Esophagus (tissue), 2 donors: Measurements from ENCODE around the gene TDRD10. TPM values are rescaled to one million over a fixed set of nuclear protein-coding genes. Genes with fewer than 3 reads are reported as not detected.
A peak's percentile ranks its signal among the peaks of the same experiment; 100 is the strongest.
"Not testable (repeated sequence)": the region's sequence is repeated elsewhere in the genome, so short reads cannot be mapped to it uniquely, and the experiment has no call there.

Source experiments
- H3K27ac ChIP-seq, 2 donors: one replicate each; pipeline ENCODE4 v1.5.1; 2013; ENCODE audit warnings: low read depth in 2 of 2, mild to moderate bottlenecking in 2 of 2, inconsistent platforms in 1 of 2, low read length in 1 of 2, moderate library complexity in 1 of 2
- H3K27me3 ChIP-seq, 2 donors: one replicate each; pipeline ENCODE4 v1.6.1; 2013; ENCODE audit warnings: low read length in 2 of 2, control low read depth in 1 of 2, mild to moderate bottlenecking in 1 of 2; ENCODE audit not compliant: insufficient read depth in 2 of 2, control insufficient read depth in 1 of 2
- H3K36me3 ChIP-seq, 2 donors: one replicate each; pipeline ENCODE4 v1.6.1; 2013; ENCODE audit warnings: low read length in 1 of 2; ENCODE audit not compliant: control insufficient read depth in 2 of 2, insufficient read depth in 2 of 2
- H3K4me1 ChIP-seq, 2 donors: one replicate each; pipeline ENCODE4 v1.6.1; 2013; ENCODE audit warnings: low read length in 1 of 2; ENCODE audit not compliant: control insufficient read depth in 2 of 2, insufficient read depth in 2 of 2
- H3K4me3 ChIP-seq, 2 donors: one replicate each; pipeline ENCODE4 v1.5.1; 2013; ENCODE audit warnings: low read length in 2 of 2, mild to moderate bottlenecking in 2 of 2, low read depth in 1 of 2, moderate library complexity in 1 of 2
- H3K9me3 ChIP-seq, 2 donors: one replicate each; pipeline ENCODE4 v1.6.1; 2013; ENCODE audit warnings: mild to moderate bottlenecking in 2 of 2, low read depth in 1 of 2, low read length in 1 of 2, moderate library complexity in 1 of 2; ENCODE audit not compliant: control insufficient read depth in 2 of 2, insufficient read depth in 1 of 2
- WGBS, 2 donors: extraction: QIAGEN DNeasy Blood & Tissue Kit; methylation state at CpG; one replicate each; pipeline ENCODE4 v1.1.7; 2013; 5-methylcytosine and 5-hydroxymethylcytosine counted together
- polyA plus RNA-seq, 2 donors: library from polyadenylated mRNA; stranded (reverse); fragments of 200-250 nt; gene quantifications; one replicate each; pipeline ENCODE4 v1.2.3, GENCODE V29; 2013
- donor health status: healthy with polysubstance abuse.
- donor health status: Bipolar disorder and iron deficiency.

Gene TDRD10
- polyA plus RNA-seq, 2 donors: 1.3 to 1.7 TPM

DNA sequence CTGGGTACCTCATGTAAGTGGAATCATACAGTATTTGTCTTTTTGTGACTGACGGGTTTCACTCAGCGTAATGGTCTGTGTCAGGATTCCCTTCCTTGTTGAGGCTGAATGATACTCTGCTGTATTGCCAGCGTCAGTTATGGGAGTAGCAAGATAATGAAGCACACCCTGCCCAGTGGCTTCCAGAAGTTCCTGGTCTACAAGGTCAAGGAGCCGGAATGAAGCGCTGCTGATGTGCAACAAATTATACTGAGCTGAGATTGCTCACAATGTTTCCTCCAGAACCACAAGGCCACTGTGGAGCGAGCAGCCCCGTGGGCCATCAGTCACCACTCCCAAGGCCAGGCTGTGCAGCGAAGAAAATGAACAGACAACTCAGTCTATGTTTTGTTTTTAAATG, 24.0 kb upstream of the TDRD10 start:
- H3K27ac ChIP-seq: no peak overlapping the region
- no peaks in the 10 kb centered on the region for H3K27me3 ChIP-seq
- 72 to 90% methylated on average over 8 of the region's 8 CpGs for WGBS, 2 donors
- no peaks in the 10 kb centered on the region for H3K9me3 ChIP-seq
- no peaks in the 10 kb centered on the region for H3K36me3 ChIP-seq
- H3K4me1 ChIP-seq: no peaks in the 10 kb centered on the region
- no peak overlapping the region for H3K4me3 ChIP-seq

DNA sequence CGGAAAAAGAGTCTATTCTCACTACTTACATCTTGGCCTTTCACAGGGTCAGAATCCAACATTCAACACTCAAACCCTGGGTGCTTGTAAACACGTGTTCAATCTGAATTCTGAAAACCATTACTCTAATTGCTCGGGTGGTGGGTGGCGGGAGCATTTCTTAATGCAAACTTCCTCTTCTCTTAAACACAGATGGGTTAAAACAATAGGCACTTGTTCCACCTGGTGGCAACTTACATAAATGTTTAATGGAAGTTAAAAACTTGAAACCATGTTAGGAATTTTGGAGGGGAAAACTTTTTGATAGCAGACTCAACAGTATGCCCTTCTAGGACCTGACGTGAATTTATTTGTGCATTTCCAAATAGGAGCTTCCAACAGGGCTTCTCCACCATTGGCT, 23.4 kb upstream of the TDRD10 start:
- no peak overlapping the region for H3K27ac ChIP-seq
- H3K4me3 ChIP-seq: no peak overlapping the region
- no peaks in the 10 kb centered on the region for H3K36me3 ChIP-seq
- H3K27me3 ChIP-seq: no peaks in the 10 kb centered on the region
- H3K9me3 ChIP-seq: no peaks in the 10 kb centered on the region
- WGBS, 2 donors: 46 to 53% methylated on average over 5 of the region's 5 CpGs
- no peaks in the 10 kb centered on the region for H3K4me1 ChIP-seq

DNA sequence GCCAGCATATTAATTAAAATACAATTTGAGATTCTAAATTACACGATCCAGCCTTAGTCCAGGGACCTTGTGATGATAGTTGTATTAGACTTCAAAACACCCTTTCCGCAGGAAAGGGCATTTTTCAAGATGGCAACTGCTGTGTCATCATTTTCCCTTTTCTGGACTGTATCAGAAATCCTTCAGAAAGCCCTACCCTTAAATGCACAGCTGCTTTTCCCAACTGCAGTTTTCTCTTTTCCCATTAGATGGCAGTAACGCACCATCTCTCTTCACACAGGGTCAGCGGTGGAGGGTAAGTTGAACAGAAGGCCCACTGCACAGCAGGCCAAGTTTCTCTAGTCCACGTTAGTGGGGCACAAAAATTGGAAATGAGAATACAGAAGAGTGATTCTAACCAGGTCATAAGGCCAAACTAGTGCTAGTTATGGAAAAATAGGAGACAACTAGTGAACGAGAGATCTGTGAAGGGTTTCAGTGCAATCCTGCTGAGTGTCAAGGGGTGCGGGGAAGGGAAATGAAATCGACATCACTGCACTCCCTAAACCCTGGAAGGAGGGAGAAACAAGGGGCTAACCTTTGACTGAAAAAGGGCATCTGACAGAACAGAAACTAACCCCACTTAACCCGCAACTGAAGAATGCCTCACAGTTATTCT, 22.1 kb upstream of the TDRD10 start:
- 37 to 39% methylated on average over 9 of the region's 9 CpGs for WGBS, 2 donors
- H3K9me3 ChIP-seq: no peaks in the 10 kb centered on the region
- H3K27me3 ChIP-seq: no peaks in the 10 kb centered on the region
- no peaks in the 10 kb centered on the region for H3K36me3 ChIP-seq
- no peak overlapping the region for H3K27ac ChIP-seq
- H3K4me1 ChIP-seq: no peaks in the 10 kb centered on the region
- no peak overlapping the region for H3K4me3 ChIP-seq

DNA sequence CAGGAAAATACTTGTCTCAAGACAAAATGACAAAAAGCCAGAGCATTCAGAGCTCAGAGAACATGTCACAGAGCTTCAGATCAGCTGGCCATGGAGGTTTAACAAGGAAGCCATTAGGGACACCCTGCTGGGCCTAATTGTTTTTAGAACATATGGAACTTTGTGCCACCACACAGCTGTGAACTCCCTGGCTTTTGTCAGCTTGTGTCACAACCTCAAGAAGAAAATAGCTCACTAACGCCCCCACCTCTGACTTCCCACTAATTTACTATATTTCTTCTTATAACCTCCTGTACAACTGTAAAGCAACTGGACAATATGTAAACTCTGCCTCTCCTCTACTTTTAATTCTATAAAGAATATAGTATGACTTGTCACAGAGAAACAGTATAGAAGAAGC, 21.0 kb upstream of the TDRD10 start:
- H3K36me3 ChIP-seq: no peaks in the 10 kb centered on the region
- no peak overlapping the region for H3K4me3 ChIP-seq
- WGBS, 2 donors: 62 to 78% methylated on average over 1 of the region's 1 CpG
- H3K4me1 ChIP-seq: no peaks in the 10 kb centered on the region
- H3K9me3 ChIP-seq: no peaks in the 10 kb centered on the region
- no peaks in the 10 kb centered on the region for H3K27me3 ChIP-seq
- no peak overlapping the region for H3K27ac ChIP-seq

DNA sequence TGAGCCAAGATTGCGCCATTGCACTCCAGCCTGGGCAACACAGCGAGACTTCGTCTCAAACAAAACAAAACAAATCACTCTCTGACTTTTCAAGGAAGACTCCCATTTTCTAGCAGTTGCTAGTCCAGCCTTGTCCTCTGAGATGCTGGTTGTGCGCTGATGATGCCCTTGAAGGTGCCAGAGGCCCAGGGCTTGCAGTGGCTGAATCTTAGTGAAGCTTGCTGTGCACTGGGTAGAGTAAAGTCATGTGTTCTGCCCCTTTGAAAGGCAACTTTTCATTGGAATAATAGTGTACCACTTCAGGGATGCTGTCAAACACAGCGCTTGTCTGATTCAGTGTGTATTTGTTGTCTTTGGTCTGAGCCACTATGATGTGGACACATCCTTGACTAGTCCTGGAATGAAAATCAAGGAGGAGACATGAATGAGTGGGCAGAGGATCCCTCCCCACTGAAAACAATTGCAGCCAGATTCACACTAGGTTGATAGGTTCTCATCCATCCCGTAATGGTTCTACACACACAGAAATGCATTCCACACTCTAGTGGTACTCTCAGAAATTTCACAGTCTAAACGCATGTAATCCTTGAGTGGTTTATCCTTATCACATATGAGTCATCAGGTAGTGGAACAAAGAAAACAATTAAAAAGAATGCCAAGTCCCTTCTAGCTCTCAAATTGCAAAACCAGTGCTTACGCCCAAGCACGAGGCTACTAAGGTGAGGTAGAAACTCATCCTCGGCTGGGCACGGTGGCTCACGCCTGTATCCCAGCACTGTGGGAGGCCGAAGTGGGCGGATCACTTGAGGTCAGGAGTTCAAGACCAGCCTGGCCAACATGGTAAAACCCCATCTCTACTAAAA, 17.8 kb upstream of the TDRD10 start:
- Histone ChIP-seq H3K27ac (peak overlapping the region in 1 of 2 donors; percentile 5), H3K36me3 (no peaks in the 10 kb centered on the region), H3K4me3 (no peak overlapping the region), H3K9me3 (no peaks in the 10 kb centered on the region), H3K27me3 (no peaks in the 10 kb centered on the region), H3K4me1 (no peaks in the 10 kb centered on the region)
- 66 to 72% methylated on average over 14 of the region's 14 CpGs for WGBS, 2 donors

DNA sequence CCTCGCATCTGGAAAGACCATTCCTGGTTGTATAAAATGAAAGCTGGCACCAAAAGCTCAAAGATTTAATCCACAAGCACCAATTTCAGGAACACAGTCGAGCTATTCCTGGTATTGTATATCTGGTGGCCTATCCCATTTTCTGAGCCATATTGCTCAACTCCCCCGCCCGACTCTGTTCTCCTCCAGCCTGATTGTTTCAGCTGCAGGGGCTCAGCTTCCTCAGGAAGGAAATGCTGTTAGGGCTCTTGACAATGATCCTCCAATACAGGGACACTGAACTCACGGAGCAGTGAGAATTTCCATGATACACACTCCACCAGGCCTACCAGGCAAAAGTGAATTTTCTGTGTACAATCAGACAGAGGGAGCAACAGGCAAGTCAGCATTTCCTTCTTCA, 16.9 kb upstream of the TDRD10 start:
- Histone ChIP-seq H3K27ac (no peak overlapping the region), H3K4me1 (no peaks in the 10 kb centered on the region), H3K36me3 (no peaks in the 10 kb centered on the region), H3K9me3 (no peaks in the 10 kb centered on the region), H3K4me3 (no peak overlapping the region), H3K27me3 (no peaks in the 10 kb centered on the region)
- 71 to 78% methylated on average over 5 of the region's 5 CpGs for WGBS, 2 donors

DNA sequence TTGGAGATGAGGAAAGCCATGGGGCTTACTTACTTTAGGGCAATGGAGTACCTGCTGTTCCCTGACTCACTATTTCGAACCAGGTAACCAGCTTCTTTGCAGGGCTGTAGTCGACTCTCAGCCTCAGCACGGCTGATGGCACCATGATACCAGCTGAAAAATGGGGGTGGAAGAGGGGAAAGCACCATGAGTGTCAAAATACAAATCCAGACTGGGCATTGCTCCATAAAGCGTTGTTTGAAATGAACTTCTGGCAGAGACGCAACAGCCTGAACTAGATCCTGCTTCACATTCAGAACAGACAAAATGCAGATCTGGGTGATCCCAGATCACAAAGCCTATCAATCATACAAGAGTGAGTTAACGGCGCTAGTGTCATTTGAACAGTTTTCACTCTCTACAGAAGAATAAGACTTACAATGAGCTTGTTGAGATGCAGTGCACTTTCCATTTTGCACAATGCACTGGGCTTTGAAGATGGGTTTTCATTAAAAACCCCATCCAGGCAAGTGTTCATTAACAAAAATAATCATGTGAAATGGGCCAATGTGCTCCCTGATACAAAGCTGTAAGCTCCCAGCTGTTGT, 16.0 kb upstream of the TDRD10 start:
- 41 to 44% methylated on average over 7 of the region's 7 CpGs for WGBS, 2 donors
- no peaks in the 10 kb centered on the region for H3K4me1 ChIP-seq
- H3K4me3 ChIP-seq: no peak overlapping the region
- H3K36me3 ChIP-seq: no peaks in the 10 kb centered on the region
- no peaks in the 10 kb centered on the region for H3K27me3 ChIP-seq
- H3K9me3 ChIP-seq: no peaks in the 10 kb centered on the region
- peak overlapping the region in 1 of 2 donors; percentile 51 for H3K27ac ChIP-seq

DNA sequence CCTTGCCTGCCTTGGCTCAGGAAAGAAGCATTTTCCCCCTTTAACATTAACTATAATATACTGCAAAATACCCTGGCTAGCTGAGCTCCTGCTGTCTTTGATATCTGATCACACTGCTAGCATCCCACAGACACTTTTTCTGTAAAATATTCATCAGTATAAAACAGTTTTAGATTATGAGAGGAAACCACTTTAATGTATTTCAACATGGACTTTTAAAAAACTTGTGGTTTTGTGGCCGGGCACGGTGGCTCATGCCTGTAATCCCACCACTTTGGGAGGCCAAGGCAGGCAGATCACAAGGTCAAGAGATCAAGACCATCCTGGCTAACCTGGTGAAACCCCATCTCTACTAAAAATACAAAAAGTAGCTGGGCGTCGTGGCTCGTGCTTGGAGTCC, 15.3 kb upstream of the TDRD10 start:
- H3K27me3 ChIP-seq, H3K4me1 ChIP-seq, H3K27ac ChIP-seq, H3K9me3 ChIP-seq, H3K36me3 ChIP-seq, H3K4me3 ChIP-seq: not testable (repeated sequence)
- 67 to 72% methylated on average over 5 of the region's 5 CpGs for WGBS, 2 donors

DNA sequence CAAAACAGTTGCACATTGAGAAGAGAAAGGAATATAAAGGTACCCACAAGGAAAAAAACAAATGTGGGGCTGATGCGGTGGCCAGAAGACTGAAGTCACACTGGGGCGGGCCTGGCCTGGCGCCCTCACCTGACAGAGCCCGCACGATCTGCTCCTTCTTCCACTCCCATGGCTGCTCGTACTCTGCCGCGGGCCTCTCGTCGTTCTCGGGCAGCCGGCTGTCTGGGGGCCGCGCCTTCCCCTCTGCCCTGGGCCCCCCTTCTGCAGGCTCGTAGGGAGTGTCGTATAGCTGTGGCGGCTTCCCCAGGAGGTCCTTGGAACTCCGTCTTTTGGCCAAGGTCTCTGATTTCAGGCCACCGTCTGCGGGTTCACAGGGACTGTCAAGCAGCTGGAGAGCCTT, 13.1 kb upstream of the TDRD10 start:
- no peak overlapping the region for H3K27ac ChIP-seq
- H3K4me1 ChIP-seq: no peaks in the 10 kb centered on the region
- no peaks in the 10 kb centered on the region for H3K36me3 ChIP-seq
- H3K27me3 ChIP-seq: no peaks in the 10 kb centered on the region
- H3K4me3 ChIP-seq: no peak overlapping the region
- WGBS, 2 donors: 67 to 79% methylated on average over 20 of the region's 20 CpGs
- H3K9me3 ChIP-seq: no peaks in the 10 kb centered on the region
